Measurements from ENCODE around the gene PKIB. TPM values are rescaled to one million over a fixed set of nuclear protein-coding genes. Genes with fewer than 3 reads are reported as not detected.

PKIB gene
- polyA plus RNA-seq, 2 of the 4 experiments (the other 2 are of a cell fraction) = 0.37 to 1.5 TPM

GRCh38 chr6:122712093-122712447 lies 101.9 kb downstream of the PKIB start:
- Histone ChIP-seq H3K4me1 (no peaks in the 10 kb centered on the region), H3K4me2 (no peak overlapping the region), H3K27ac (no peak overlapping the region), H3K9me3 (no peaks in the 10 kb centered on the region), H3K4me3 (no peak overlapping the region)
- WGBS (ENCODE audit: missing lambda C conversion rate) = 4% methylated on average over 3 of the region's 3 CpGs
- DNase-seq (ENCODE audit: low read depth in 1 of 2, low spot score in 1 of 2) (no peak), ATAC-seq (no peak), FAIRE-seq (no peak)
- ChIA-PET CTCF (interaction anchor here (1.0 kb wide), 1 partner anchor 18 kb away, joined by 4 read pairs; no protein-coding TSS in a partner anchor), POLR2A (no interaction called here)
- TF ChIP-seq JUNB (IDR thresholded peaks at IDR 0.05) = no peak
- TF ChIP-seq POLR2A (IDR thresholded peaks at IDR 0.05; ENCODE audit: low read length) = no peak
- no peak for TF ChIP-seq RCOR1 (IDR thresholded peaks at IDR 0.05; ENCODE audit: low read depth, low read length)
- TF ChIP-seq CHD4 (IDR thresholded peaks at IDR 0.05; ENCODE audit: borderline replicate concordance) = no peak
- no peak for TF ChIP-seq ZSCAN20 (CRISPR knock-in tag; IDR thresholded peaks at IDR 0.05)
- TF ChIP-seq MAZ (IDR thresholded peaks at IDR 0.05; ENCODE audit: borderline replicate concordance, low read depth, low read length) = no peak
- TF ChIP-seq EHMT2 (IDR thresholded peaks at IDR 0.05; ENCODE audit: low read depth) = no peak
- TF ChIP-seq NR3C1 (IDR thresholded peaks at IDR 0.05) = no peak
- TF ChIP-seq NFE2L2 (conservative IDR thresholded peaks at IDR 0.05; ENCODE audit: low read length) = no peak
- no peak for TF ChIP-seq CBX2 (IDR thresholded peaks at IDR 0.05; ENCODE audit: borderline replicate concordance, low read depth)
- no peak for TF ChIP-seq RNF2 (IDR thresholded peaks at IDR 0.05; ENCODE audit: borderline replicate concordance, low read depth)
- no peak for TF ChIP-seq HMGXB4 (CRISPR knock-in tag; IDR thresholded peaks at IDR 0.05; ENCODE audit: borderline replicate concordance)

GRCh38 chr6:122712448-122713137 lies 102.4 kb downstream of the PKIB start:
- ChIA-PET CTCF (interaction anchor here (1.0 kb wide), 1 partner anchor 18 kb away, joined by 4 read pairs; no protein-coding TSS in a partner anchor), POLR2A (no interaction called here)
- no peak overlapping the region for H3K4me2 ChIP-seq
- no peaks in the 10 kb centered on the region for H3K4me1 ChIP-seq
- no peak overlapping the region for H3K27ac ChIP-seq
- FAIRE-seq (no peak), ATAC-seq (no peak), DNase-seq (ENCODE audit: low read depth in 1 of 2, low spot score in 1 of 2) (no peak)
- 29% methylated on average over 3 of the region's 3 CpGs for WGBS (ENCODE audit: missing lambda C conversion rate)
- H3K4me3 ChIP-seq = no peak overlapping the region
- no peaks in the 10 kb centered on the region for H3K9me3 ChIP-seq
- no peak for TF ChIP-seq CTCF (IDR thresholded peaks at IDR 0.05)
- TF ChIP-seq JUN (IDR thresholded peaks at IDR 0.05) = no peak
- TF ChIP-seq BCL3 (IDR thresholded peaks at IDR 0.05) = no peak
- no peak for TF ChIP-seq JUNB (IDR thresholded peaks at IDR 0.05)
- TF ChIP-seq E2F6 (IDR thresholded peaks at IDR 0.05; ENCODE audit: borderline replicate concordance, low read depth) = no peak
- TF ChIP-seq SREBF2 (IDR thresholded peaks at IDR 0.05) = no peak
- TF ChIP-seq TP53 (CRISPR knock-in tag; IDR thresholded peaks at IDR 0.05) = no peak
- TF ChIP-seq HOXB13 (CRISPR knock-in tag; IDR thresholded peaks at IDR 0.05; ENCODE audit: low read depth) = no peak
- no peak for TF ChIP-seq KDM1A (IDR thresholded peaks at IDR 0.05; ENCODE audit: low read depth)
- no peak for TF ChIP-seq HES2 (IDR thresholded peaks at IDR 0.05)
- TF ChIP-seq ZC3H11A (IDR thresholded peaks at IDR 0.05) = no peak
- TF ChIP-seq MAZ (IDR thresholded peaks at IDR 0.05; ENCODE audit: borderline replicate concordance, low read depth, low read length) = no peak
- TF ChIP-seq BHLHE40 (IDR thresholded peaks at IDR 0.05; ENCODE audit: low read depth, low read length) = no peak
- TF ChIP-seq NPAS2 (CRISPR knock-in tag; IDR thresholded peaks at IDR 0.05; ENCODE audit: borderline replicate concordance) = no peak
- no peak for TF ChIP-seq FOSL2 (IDR thresholded peaks at IDR 0.05)
- TF ChIP-seq FOSL2 (CRISPR knock-in tag; IDR thresholded peaks at IDR 0.05) = no peak
- TF ChIP-seq CEBPB (IDR thresholded peaks at IDR 0.05) = no peak
- TF ChIP-seq EHMT2 (IDR thresholded peaks at IDR 0.05; ENCODE audit: low read depth) = no peak
- no peak for TF ChIP-seq REST (IDR thresholded peaks at IDR 0.05)

All from A549 (cell line).